C4-2B (cell line): ENCODE measurements around the gene RNF103.

ENCODE experiments used
- ZFX ChIP-seq: fragments of 450-650 bp; IDR thresholded peaks from 2 replicates; pipeline ENCODE4 v1.6.1; 2017
- TF ChIP-seq, protein P1 (sequence below): fragments of 450-650 bp; conservative IDR thresholded peaks from 2 replicates; pipeline ENCODE4 v1.5.1; 2017; ENCODE audit warnings: mild to moderate bottlenecking

DNA sequence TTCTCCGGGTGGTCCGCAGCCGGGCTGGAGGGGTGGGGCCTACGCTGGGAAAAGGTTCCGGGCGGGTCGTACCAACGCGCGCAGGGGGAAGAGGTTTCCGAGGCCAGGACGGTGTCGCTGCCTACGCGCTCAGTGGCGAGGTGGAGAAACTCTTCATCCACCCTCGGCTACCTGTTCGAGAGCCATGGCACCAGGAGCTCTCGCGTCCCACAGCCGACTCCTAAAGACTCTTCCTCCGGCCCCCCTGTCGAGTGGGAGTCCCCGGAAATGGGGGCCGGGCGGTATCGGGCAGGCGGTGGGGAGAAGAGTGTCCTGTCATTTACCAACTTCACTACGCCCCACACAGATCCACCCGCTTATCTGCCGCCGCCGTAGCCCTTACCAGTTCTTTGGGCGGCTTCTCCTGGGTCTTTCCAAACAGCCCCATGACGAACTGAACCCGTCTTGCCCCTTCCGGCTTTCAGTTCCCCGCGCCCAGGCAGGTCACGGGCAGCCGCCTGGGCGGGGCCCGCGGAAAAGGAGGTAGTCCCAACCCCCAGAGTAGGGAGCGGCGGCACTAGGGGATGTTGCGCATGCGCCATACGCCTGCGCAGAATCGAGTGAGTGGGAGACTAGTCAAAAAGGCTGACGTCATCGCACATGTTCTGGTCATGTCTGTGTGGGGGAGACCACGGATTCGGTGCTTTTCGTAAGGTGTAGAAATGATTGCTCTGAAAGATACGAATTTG lies 60.6 kb downstream of the RNF103 start, which contains the start of gene CHMP3:
- TF ChIP-seq, protein P1, sequence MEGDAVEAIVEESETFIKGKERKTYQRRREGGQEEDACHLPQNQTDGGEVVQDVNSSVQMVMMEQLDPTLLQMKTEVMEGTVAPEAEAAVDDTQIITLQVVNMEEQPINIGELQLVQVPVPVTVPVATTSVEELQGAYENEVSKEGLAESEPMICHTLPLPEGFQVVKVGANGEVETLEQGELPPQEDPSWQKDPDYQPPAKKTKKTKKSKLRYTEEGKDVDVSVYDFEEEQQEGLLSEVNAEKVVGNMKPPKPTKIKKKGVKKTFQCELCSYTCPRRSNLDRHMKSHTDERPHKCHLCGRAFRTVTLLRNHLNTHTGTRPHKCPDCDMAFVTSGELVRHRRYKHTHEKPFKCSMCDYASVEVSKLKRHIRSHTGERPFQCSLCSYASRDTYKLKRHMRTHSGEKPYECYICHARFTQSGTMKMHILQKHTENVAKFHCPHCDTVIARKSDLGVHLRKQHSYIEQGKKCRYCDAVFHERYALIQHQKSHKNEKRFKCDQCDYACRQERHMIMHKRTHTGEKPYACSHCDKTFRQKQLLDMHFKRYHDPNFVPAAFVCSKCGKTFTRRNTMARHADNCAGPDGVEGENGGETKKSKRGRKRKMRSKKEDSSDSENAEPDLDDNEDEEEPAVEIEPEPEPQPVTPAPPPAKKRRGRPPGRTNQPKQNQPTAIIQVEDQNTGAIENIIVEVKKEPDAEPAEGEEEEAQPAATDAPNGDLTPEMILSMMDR = no peak
- TF ChIP-seq ZFX = no peak
